Keratinocyte (primary cell): ENCODE measurements around the gene NSUN3.

Source experiments
- CTCF ChIP-seq, 3 experiments: IDR thresholded peaks in 1 of 3; conservative IDR thresholded peaks in 1 of 3; optimal IDR thresholded peaks in 1 of 3; 2 replicates in 2 of 3; 3 replicates in 1 of 3; pipeline versions ENCODE3 to v1.5.1; 2011; ENCODE audit warnings: low read length in 3 of 3, mild to moderate bottlenecking in 3 of 3, moderate library complexity in 2 of 3, control low read depth in 1 of 3, inconsistent platforms in 1 of 3; ENCODE audit not compliant: insufficient read depth in 2 of 3; ENCODE audit errors: extremely low read depth in 1 of 3
- EZH2 ChIP-seq: IDR thresholded peaks from one replicate; pipeline ENCODE4 v1.6.1; 2012; ENCODE audit warnings: inconsistent platforms, mild to moderate bottlenecking, low read length, moderate library complexity

DNA sequence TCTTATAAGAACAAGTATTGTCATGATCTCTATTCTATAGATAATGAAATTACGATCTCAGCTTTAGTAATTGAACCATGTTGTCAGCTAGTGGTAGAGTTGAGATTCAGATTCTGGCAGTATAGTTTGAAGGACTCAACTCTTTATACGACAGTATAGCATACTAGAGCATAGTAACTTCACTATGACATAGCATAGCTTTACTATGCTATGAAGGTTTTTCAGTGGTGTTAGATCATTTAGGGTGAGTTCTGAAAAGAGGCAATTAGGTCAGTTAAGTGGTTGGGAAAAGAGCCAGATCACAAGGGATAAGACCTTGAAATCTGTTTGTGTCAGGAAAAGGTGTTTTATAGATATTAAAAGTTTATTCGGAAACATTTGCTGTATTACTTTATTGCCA is 42.6 kb upstream of the NSUN3 start:
- TF ChIP-seq CTCF (optimal IDR thresholded peaks at IDR 0.05 in 1 of 3, IDR thresholded peaks at IDR 0.05 in 1 of 3, conservative IDR thresholded peaks at IDR 0.05 in 1 of 3; ENCODE audit: extremely low read depth in 1 of 3, insufficient read depth in 2 of 3, low read length in 3 of 3) (no peak), EZH2 (no peak)
